H1 (cell line): ENCODE data around the gene CTIF. TPM values are rescaled to one million over a fixed set of nuclear protein-coding genes. Genes with fewer than 3 reads are reported as not detected.

Source experiments
- CTCF ChIA-PET: fragments of 300-600 bp; sonication (Branson Sonifier 250); formaldehyde crosslinking; loops from one replicate; lab custom pipeline; 2021; ENCODE audit not compliant: partially characterized antibody; lab: Charles Lee
- POLR2A ChIA-PET: fragments of 300-600 bp; sonication (Branson Sonifier 250); formaldehyde crosslinking; loops from one replicate; lab custom pipeline; 2021; ENCODE audit warnings: inconsistent platforms; ENCODE audit not compliant: partially characterized antibody; lab: Charles Lee
- DNase-seq, 2 experiments: peaks; one replicate each; pipeline versions ENCODE4 v3.0.0 to v3.0.0-alpha.2; 2010 to 2022; ENCODE audit warnings: low spot score in 2 of 2, low read depth in 1 of 2, mixed read lengths in 1 of 2
- FAIRE-seq: peaks from 2 replicates; lab custom pipeline; 2011; peaks lifted over from hg19 to GRCh38; lab: Jason Lieb, UNC
- H2AFZ ChIP-seq: 2 replicates; pipeline ENCODE4 v1.8.1; 2012; ENCODE audit warnings: low read length, inconsistent platforms
- H2AK5ac ChIP-seq: 2 replicates; pipeline ENCODE4 v1.6.1; 2013; ENCODE audit warnings: low read depth, low read length
- H2BK120ac ChIP-seq: replicated peaks from 2 replicates; pipeline ENCODE3; 2013; ENCODE audit warnings: low read depth, low read length, inconsistent platforms
- H2BK12ac ChIP-seq: 2 replicates; pipeline ENCODE4 v1.6.1; 2013; ENCODE audit warnings: low read depth, low read length
- H2BK15ac ChIP-seq: 2 replicates; pipeline ENCODE4 v1.6.1; 2013; ENCODE audit warnings: low read length
- H2BK20ac ChIP-seq: 2 replicates; pipeline ENCODE4 v1.6.1; 2013; ENCODE audit warnings: low read length
- H2BK5ac ChIP-seq: 2 replicates; pipeline ENCODE4 v1.6.1; 2013; ENCODE audit warnings: low read depth, low read length
- H3K14ac ChIP-seq: 2 replicates; pipeline ENCODE4 v1.6.1; 2013; ENCODE audit warnings: inconsistent platforms; ENCODE audit not compliant: insufficient read length
- H3K18ac ChIP-seq: 2 replicates; pipeline ENCODE4 v1.6.1; 2013; ENCODE audit warnings: low read length; ENCODE audit errors: extremely low read depth
- H3K23ac ChIP-seq: 2 replicates; pipeline ENCODE4 v1.6.1; 2013; ENCODE audit warnings: inconsistent platforms; ENCODE audit not compliant: insufficient read length
- H3K23me2 ChIP-seq: 2 replicates; pipeline ENCODE4 v1.6.1; 2013; ENCODE audit warnings: low read depth, low read length
- H3K27ac ChIP-seq: 2 replicates; pipeline ENCODE4 v1.6.1; 2011; ENCODE audit warnings: low read depth, low read length, inconsistent platforms
- H3K27me3 ChIP-seq, 4 experiments: replicated peaks in 1 of 4; 1 replicate in 1 of 4; 2 replicates in 3 of 4; pipeline versions ENCODE4 v1.6.1 to v1.8.1; 2011 to 2013; ENCODE audit warnings: low read length in 3 of 4, mild to moderate bottlenecking in 3 of 4, inconsistent platforms in 2 of 4, mixed read lengths in 2 of 4, moderate library complexity in 1 of 4; ENCODE audit not compliant: control insufficient read depth in 3 of 4, insufficient read depth in 3 of 4; ENCODE audit errors: extremely low read depth in 1 of 4
- H3K36me3 ChIP-seq, 4 experiments: 2 replicates each; pipeline versions ENCODE4 v1.6.1 to v1.8.1; 2011 to 2013; ENCODE audit warnings: mild to moderate bottlenecking in 4 of 4, low read length in 3 of 4, moderate library complexity in 2 of 4, control low read depth in 1 of 4, inconsistent platforms in 1 of 4; ENCODE audit not compliant: insufficient read depth in 4 of 4, control insufficient read depth in 2 of 4
- H3K4ac ChIP-seq: replicated peaks from 2 replicates; pipeline ENCODE3; 2013; ENCODE audit warnings: low read length, low read depth, mixed read lengths, inconsistent platforms; ENCODE audit not compliant: insufficient read length
- H3K4me1 ChIP-seq, 4 experiments: replicated peaks in 1 of 4; 1 replicate in 1 of 4; 2 replicates in 3 of 4; pipeline versions ENCODE4 v1.6.1 to v1.8.1; 2011 to 2013; ENCODE audit warnings: low read length in 3 of 4, inconsistent platforms in 2 of 4, mixed read lengths in 1 of 4; ENCODE audit not compliant: insufficient read depth in 4 of 4, control insufficient read depth in 3 of 4
- H3K4me2 ChIP-seq, 2 experiments: 2 replicates each; pipeline versions ENCODE4 v1.6.1 to v1.8.1; 2011 to 2013; ENCODE audit warnings: low read depth in 2 of 2, low read length in 2 of 2, control low read depth in 1 of 2, inconsistent platforms in 1 of 2, mild to moderate bottlenecking in 1 of 2; ENCODE audit not compliant: insufficient read depth in 1 of 2
- H3K4me3 ChIP-seq, 4 experiments: fragments of 200-600, 300-600 bp in 1 of 4; sonication (generic), shearing (Covaris generic), sonication (Bioruptor Twin) in 1 of 4; 2 replicates each; pipeline versions ENCODE4 v1.5.1 to v1.8.1; 2011 to 2016; ENCODE audit warnings: low read length in 4 of 4, low read depth in 3 of 4, control low read depth in 2 of 4, inconsistent platforms in 2 of 4, mild to moderate bottlenecking in 2 of 4, mixed read lengths in 1 of 4, moderate library complexity in 1 of 4; ENCODE audit not compliant: insufficient read depth in 2 of 4; ENCODE audit errors: extremely low read depth in 1 of 4
- H3K56ac ChIP-seq: replicated peaks from 2 replicates; pipeline ENCODE3; 2013; ENCODE audit warnings: low read depth, mild to moderate bottlenecking, mixed read lengths, low read length, inconsistent platforms; ENCODE audit not compliant: insufficient read length
- H3K79me1 ChIP-seq: 2 replicates; pipeline ENCODE4 v1.6.1; 2013; ENCODE audit warnings: low read depth, low read length, control low read depth
- H3K79me2 ChIP-seq, 2 experiments: 2 replicates each; pipeline versions ENCODE4 v1.6.1 to v1.8.1; 2012 to 2013; ENCODE audit warnings: low read length in 2 of 2, mild to moderate bottlenecking in 2 of 2, inconsistent platforms in 1 of 2; ENCODE audit not compliant: insufficient read depth in 2 of 2, control insufficient read depth in 1 of 2
- H3K9ac ChIP-seq, 4 experiments: replicated peaks in 1 of 4; 1 replicate in 1 of 4; 2 replicates in 3 of 4; pipeline versions ENCODE4 v1.6.1 to v1.8.1; 2011 to 2013; ENCODE audit warnings: low read depth in 3 of 4, low read length in 3 of 4, control low read depth in 2 of 4, mild to moderate bottlenecking in 2 of 4, moderate library complexity in 2 of 4, inconsistent platforms in 1 of 4; ENCODE audit errors: extremely low read depth in 1 of 4
- H3K9me3 ChIP-seq, 2 experiments: 2 replicates each; pipeline versions ENCODE4 v1.6.1 to v1.8.1; 2012 to 2013; ENCODE audit warnings: mild to moderate bottlenecking in 2 of 2, moderate library complexity in 2 of 2, control low read depth in 1 of 2, inconsistent platforms in 1 of 2, low read depth in 1 of 2, low read length in 1 of 2, mixed read lengths in 1 of 2; ENCODE audit not compliant: insufficient read depth in 2 of 2
- H4K20me1 ChIP-seq, 2 experiments: replicated peaks in 1 of 2; 2 replicates each; pipeline versions ENCODE3 to v1.8.1; 2011 to 2013; ENCODE audit warnings: inconsistent platforms in 2 of 2, low read length in 2 of 2, mild to moderate bottlenecking in 1 of 2; ENCODE audit not compliant: insufficient read depth in 2 of 2, control insufficient read depth in 1 of 2
- H4K5ac ChIP-seq: 2 replicates; pipeline ENCODE4 v1.6.1; 2013; ENCODE audit warnings: low read length, low read depth, mixed read lengths, inconsistent platforms; ENCODE audit not compliant: insufficient read length
- H4K8ac ChIP-seq: 2 replicates; pipeline ENCODE4 v1.8.0; 2013; ENCODE audit warnings: mild to moderate bottlenecking, moderate library complexity, low read length, inconsistent platforms; ENCODE audit not compliant: insufficient read depth; ENCODE audit errors: extremely low read depth
- H4K91ac ChIP-seq: replicated peaks from 2 replicates; pipeline ENCODE3; 2013; ENCODE audit warnings: low read length, mixed read lengths, inconsistent platforms; ENCODE audit not compliant: insufficient read length
- ASH2L ChIP-seq: fragments of 200-600, 300-600 bp; sonication (generic); IDR thresholded peaks from one replicate; pipeline ENCODE4 v1.7.1; 2017; ENCODE audit warnings: low read length
- BACH1 ChIP-seq: IDR thresholded peaks from 2 replicates; pipeline ENCODE4 v1.6.1; 2012; ENCODE audit warnings: low read length, improper control_type of control experiment
- CHD1 ChIP-seq: IDR thresholded peaks from 2 replicates; pipeline ENCODE4 v1.6.1; 2012; ENCODE audit warnings: low read depth, low read length, improper control_type of control experiment
- JUND ChIP-seq: IDR thresholded peaks from 2 replicates; pipeline ENCODE4 v1.6.1; 2011; ENCODE audit warnings: mild to moderate bottlenecking, improper control_type of control experiment, low read length
- POLR2A ChIP-seq, 2 experiments: IDR thresholded peaks; 1 replicate in 1 of 2; 2 replicates in 1 of 2; pipeline ENCODE4 v1.6.1; 2011; ENCODE audit warnings: low read depth in 2 of 2, low read length in 2 of 2, mild to moderate bottlenecking in 2 of 2; ENCODE audit errors: control extremely low read depth in 1 of 2
- POLR2AphosphoS5 ChIP-seq: IDR thresholded peaks from 2 replicates; pipeline ENCODE4 v1.6.1; 2011; ENCODE audit warnings: low read depth, low read length
- SP2 ChIP-seq: IDR thresholded peaks from 2 replicates; pipeline ENCODE4 v1.6.1; 2012; ENCODE audit warnings: mild to moderate bottlenecking, low read length, inconsistent platforms
- TBP ChIP-seq: IDR thresholded peaks from 2 replicates; pipeline ENCODE4 v1.6.1; 2011; ENCODE audit warnings: low read depth, low read length, improper control_type of control experiment
- TCF12 ChIP-seq: IDR thresholded peaks from 2 replicates; pipeline ENCODE4 v1.6.1; 2011; ENCODE audit warnings: low read depth, mild to moderate bottlenecking, low read length
- YY1 ChIP-seq: IDR thresholded peaks from 2 replicates; pipeline ENCODE4 v1.6.1; 2011; ENCODE audit warnings: low read depth, mild to moderate bottlenecking, low read length
- WGBS, 2 experiments: shearing (Covaris generic) in 1 of 2; methylation state at CpG; one replicate each; pipeline versions ENCODE4 v1.1.6 to v1.1.7; 2013 to 2015; ENCODE audit warnings: low lambda C conversion rate in 2 of 2, mixed read lengths in 2 of 2, inconsistent platforms in 1 of 2, low coverage in 1 of 2, missing lambda C conversion rate in 1 of 2; ENCODE audit not compliant: insufficient replicate concordance in 2 of 2, insufficient coverage in 1 of 2, insufficient read length in 1 of 2; ENCODE audit errors: extremely low coverage in 1 of 2, missing lambda C conversion rate in 1 of 2; 5-methylcytosine and 5-hydroxymethylcytosine counted together
- polyA plus RNA-seq, 7 experiments: library from polyadenylated mRNA; depleted of rRNA in 3 of 7; stranded (reverse) in 5 of 7; unstranded in 2 of 7; fragments of >200 nt in 5 of 7; fragments of 200-250 nt in 2 of 7; gene quantifications; 1 replicate in 5 of 7; 2 replicates in 1 of 7; 4 replicates in 1 of 7; pipeline versions ENCODE4 v1.2.1 to v1.2.3, GENCODE V29; 2011 to 2013; ENCODE audit warnings: missing spikeins in 2 of 7, mixed read lengths in 2 of 7
- total RNA-seq: library from RNA; stranded (reverse); fragmentation: NEBNext Ultra II Directional; extraction: Animal tissue kit (Norgen Biotek cat#: 25700); gene quantifications from 2 replicates; pipeline ENCODE4 v1.2.1, GENCODE V29; 2021

CTIF gene
- total and polyA plus RNA-seq, 2 of the 8 experiments (the other 6 are each of a cell fraction or from before 2014, with no cell fraction given) = 9.0 to 17.8 TPM

DNA sequence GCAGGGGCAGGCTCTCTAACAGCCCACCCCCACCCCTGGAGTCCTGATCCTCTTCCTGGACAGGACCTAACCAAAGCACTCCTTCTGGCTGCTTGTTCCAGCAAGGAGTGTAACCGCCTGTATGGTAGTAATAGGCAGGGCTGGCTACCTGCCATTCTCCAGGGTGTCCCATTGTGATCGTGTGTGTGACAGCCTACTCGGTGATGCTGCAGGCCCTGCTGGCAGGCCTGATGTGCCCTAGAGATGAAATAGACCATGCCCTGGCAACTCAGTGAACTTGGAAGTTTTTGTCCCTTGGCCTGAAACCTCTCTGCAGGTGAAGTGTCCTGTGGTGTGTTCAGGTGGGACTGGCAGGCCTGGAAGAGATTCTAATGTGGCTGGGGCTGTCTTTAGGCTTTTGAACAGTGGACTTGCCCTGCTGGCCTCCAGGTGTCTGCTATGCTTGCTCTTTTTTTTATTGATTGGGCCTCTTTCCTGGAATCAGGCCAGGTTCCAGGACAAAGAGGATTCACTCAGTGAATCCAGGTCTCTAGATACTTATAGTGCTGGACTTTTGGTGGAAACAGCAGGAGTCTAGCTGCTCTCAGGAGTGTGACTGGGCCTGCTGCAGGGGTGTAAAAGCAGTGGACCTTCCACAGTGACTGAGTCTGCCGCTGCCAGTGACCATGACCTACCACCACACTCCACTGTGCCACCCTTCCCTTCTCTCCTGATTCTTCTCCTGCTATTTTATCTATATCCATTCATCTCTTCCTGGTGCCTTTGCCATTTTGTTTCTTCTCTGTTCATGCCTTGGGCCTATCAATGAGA, 132.1 kb downstream of the CTIF start:
- Histone ChIP-seq H3K27me3 (no peaks in the 10 kb centered on the region), H2AK5ac (no peak overlapping the region), H3K79me2 (no peaks in the 10 kb centered on the region), H4K5ac (no peak overlapping the region), H3K4me2 (no peak overlapping the region), H3K36me3 (peaks cover 0 to 8% (median 3%) of the 10 kb centered on the region in 4 experiments; a peak in 4 of 8 replicates), H3K23me2 (no peaks in the 10 kb centered on the region), H2BK12ac (no peak overlapping the region), H2BK20ac (no peak overlapping the region), H2AFZ (no peak overlapping the region), H4K8ac (no peak overlapping the region; the same call in 1 of the 2 replicates), H3K9ac (no peak overlapping the region), H3K9me3 (peaks cover 5 to 7% of the 10 kb centered on the region in 2 experiments; a peak in 2 of 4 replicates), H4K20me1 (no peaks in the 10 kb centered on the region), H3K27ac (no peak overlapping the region), H2BK120ac (no peak overlapping the region), H2BK15ac (no peak overlapping the region), H3K56ac (no peak overlapping the region), H4K91ac (no peak overlapping the region), H3K4me1 (peaks cover 0 to 3% (median under 1%) of the 10 kb centered on the region in 4 experiments; a peak in 3 of 7 replicates), H3K79me1 (no peaks in the 10 kb centered on the region), H3K4ac (no peak overlapping the region), H3K23ac (no peak overlapping the region), H3K4me3 (no peak overlapping the region), H3K18ac (no peak overlapping the region), H2BK5ac (no peak overlapping the region), H3K14ac (no peak overlapping the region)
- 97% methylated on average over 4 of the region's 4 CpGs; no CpG with 5 or more reads in 1 of the 2 experiments for WGBS, 2 experiments
- no peak for FAIRE-seq
- ChIA-PET CTCF (interaction anchor here (2.9 kb wide), 1 partner anchor 195 kb away, joined by 8 read pairs; no protein-coding TSS in a partner anchor), POLR2A (no interaction called here)
- no peak for TF ChIP-seq ASH2L
- no peak for TF ChIP-seq SP2
- no peak for TF ChIP-seq TCF12
- TF ChIP-seq POLR2A (IDR thresholded peaks at IDR 0.05; ENCODE audit: control extremely low read depth in 1 of 2, low read depth in 2 of 2, low read length in 2 of 2) = no peak
- no peak for TF ChIP-seq YY1
- no peak for TF ChIP-seq JUND
- TF ChIP-seq TBP = no peak
- no peak for TF ChIP-seq CHD1
- no peak for TF ChIP-seq BACH1
- no peak for TF ChIP-seq POLR2AphosphoS5
- DNase-seq = no peak
